CD4-positive, CD25-positive, alpha-beta regulatory T cell (primary cell): ENCODE measurements around the gene ABHD16A. TPM values are rescaled to one million over a fixed set of nuclear protein-coding genes. Genes with fewer than 3 reads are reported as not detected.

Experiments
- ATAC-seq, 2 donors: fragments of 150-1000 bp; cut with Tn5 transposase; one replicate each; pipeline ENCODE4 v1.10.0; 2021; ENCODE audit warnings: low read depth in 2 of 2, moderate number of reproducible peaks in 2 of 2, moderate library complexity in 1 of 2
- DNase-seq, 3 donors: peaks; one replicate each; pipeline versions ENCODE4 v3.0.0 to v3.0.0-alpha.2; 2012 to 2022; ENCODE audit warnings: mixed read lengths in 1 of 3
- H3K27ac ChIP-seq: one replicate; pipeline ENCODE4 v1.7.0; 2013; ENCODE audit warnings: mild to moderate bottlenecking, low read length; ENCODE audit not compliant: insufficient read depth, poor library complexity, severe bottlenecking
- H3K27me3 ChIP-seq: one replicate; pipeline ENCODE4 v1.7.0; 2013; ENCODE audit warnings: low read length; ENCODE audit not compliant: control insufficient read depth, insufficient read depth
- H3K36me3 ChIP-seq: one replicate; pipeline ENCODE4 v1.7.0; 2013; ENCODE audit warnings: mild to moderate bottlenecking, low read length, moderate library complexity; ENCODE audit not compliant: control insufficient read depth, insufficient read depth
- H3K4me1 ChIP-seq: 2 replicates; pipeline ENCODE4 v1.7.0; 2013; ENCODE audit warnings: mild to moderate bottlenecking, low read length; ENCODE audit not compliant: insufficient read depth, control insufficient read depth, poor library complexity, severe bottlenecking
- H3K4me3 ChIP-seq: one replicate; pipeline ENCODE4 v1.7.0; 2013; ENCODE audit warnings: low read depth, mild to moderate bottlenecking, low read length, moderate library complexity
- H3K9me3 ChIP-seq, 2 experiments: 1 replicate in 1 of 2; 2 replicates in 1 of 2; pipeline ENCODE4 v1.7.0; 2013; ENCODE audit warnings: low read length in 2 of 2, mild to moderate bottlenecking in 1 of 2, moderate library complexity in 1 of 2; ENCODE audit not compliant: control insufficient read depth in 2 of 2
- H3K27ac Mint-ChIP-seq, 3 donors: one replicate each; pipeline ENCODE4 v1.8.0; 2020 to 2022; ENCODE audit warnings: mild to moderate bottlenecking in 3 of 3, mixed read lengths in 3 of 3, moderate library complexity in 2 of 3
- H3K27me3 Mint-ChIP-seq: one replicate; pipeline ENCODE4 v1.8.0; 2022; ENCODE audit warnings: mild to moderate bottlenecking, mixed read lengths
- H3K36me3 Mint-ChIP-seq: one replicate; pipeline ENCODE4 v1.8.0; 2020; ENCODE audit warnings: mixed read lengths
- H3K4me1 Mint-ChIP-seq, 4 donors: one replicate each; pipeline ENCODE4 v1.8.0; 2020 to 2022; ENCODE audit warnings: mixed read lengths in 4 of 4, mild to moderate bottlenecking in 1 of 4
- H3K4me3 Mint-ChIP-seq, 4 donors: one replicate each; pipeline ENCODE4 v1.8.0; 2020 to 2022; ENCODE audit warnings: mild to moderate bottlenecking in 4 of 4, mixed read lengths in 4 of 4, moderate library complexity in 3 of 4
- H3K9me3 Mint-ChIP-seq, 7 donors: one replicate each; pipeline ENCODE4 v1.8.0; 2020 to 2022; ENCODE audit warnings: mixed read lengths in 7 of 7, mild to moderate bottlenecking in 3 of 7, moderate library complexity in 2 of 7
- polyA plus RNA-seq, 4 donors: library from polyadenylated mRNA; unstranded; fragments of 300-500 nt; fragmentation: Illumina TruSeq; gene quantifications; one replicate each; pipeline ENCODE4 v1.2.3, GENCODE V29; 2021
- total RNA-seq: library from RNA; stranded (reverse); gene quantifications from one replicate; pipeline ENCODE4 v1.2.3, GENCODE V29; 2022

The ABHD16A gene
- total and polyA plus RNA-seq, 5 donors from 2014 or later: 33.4 to 78.4 (median 36.6) TPM

GRCh38 chr6:31734821-31735406, 31.8 kb upstream of the ABHD16A start:
- Histone ChIP-seq H3K27me3 (no peaks in the 10 kb centered on the region), H3K4me3 (peak overlapping the region; percentile 93), H3K36me3 (peaks cover 35% of the 10 kb centered on the region), H3K27ac (peak overlapping the region; percentile 91), H3K9me3 (no peaks in the 10 kb centered on the region), H3K4me1 (peaks cover 62% of the 10 kb centered on the region)
- peak overlapping the region; percentile 97 to 99 (median 98) for H3K4me3 Mint-ChIP-seq
- H3K9me3 Mint-ChIP-seq: no peaks in the 10 kb centered on the region
- H3K27me3 Mint-ChIP-seq: no peaks in the 10 kb centered on the region
- peaks cover 18% of the 10 kb centered on the region for H3K36me3 Mint-ChIP-seq
- peak; percentile 52 to 66 for ATAC-seq
- H3K27ac Mint-ChIP-seq: peak overlapping the region; percentile 89 to 95 (median 94)
- H3K4me1 Mint-ChIP-seq: peaks cover 18 to 89% (median 53%) of the 10 kb centered on the region in 4 donors
- DNase-seq: peak; percentile 35 to 76 (median 56)

GRCh38 chr6:31734247-31734820, 31.2 kb upstream of the ABHD16A start:
- Mint-ChIP-seq H3K9me3 (no peaks in the 10 kb centered on the region), H3K4me3 (peak overlapping the region; percentile 97 to 99 (median 98)), H3K36me3 (peaks cover 18% of the 10 kb centered on the region), H3K27ac (peak overlapping the region; percentile 89 to 95 (median 94)), H3K27me3 (no peaks in the 10 kb centered on the region), H3K4me1 (peaks cover 14 to 85% (median 49%) of the 10 kb centered on the region in 4 donors)
- peaks cover 64% of the 10 kb centered on the region for H3K4me1 ChIP-seq
- peaks cover 35% of the 10 kb centered on the region for H3K36me3 ChIP-seq
- no peak for ATAC-seq
- peak overlapping the region; percentile 93 for H3K4me3 ChIP-seq
- no peaks in the 10 kb centered on the region for H3K9me3 ChIP-seq
- no peaks in the 10 kb centered on the region for H3K27me3 ChIP-seq
- peak overlapping the region; percentile 91 for H3K27ac ChIP-seq
- DNase-seq: no peak

- peak overlapping the region; percentile 97 to 99 (median 98) for H3K4me3 Mint-ChIP-seq
- DNase-seq (no peak), ATAC-seq (no peak)
- peaks cover 35% of the 10 kb centered on the region for H3K36me3 ChIP-seq
- H3K27ac ChIP-seq: peak overlapping the region; percentile 91
- H3K27me3 ChIP-seq: no peaks in the 10 kb centered on the region
- H3K4me1 Mint-ChIP-seq: peaks cover 12 to 83% (median 46%) of the 10 kb centered on the region in 4 donors
- H3K27me3 Mint-ChIP-seq: no peaks in the 10 kb centered on the region
- no peaks in the 10 kb centered on the region for H3K9me3 Mint-ChIP-seq
- H3K4me1 ChIP-seq: peaks cover 64% of the 10 kb centered on the region
- H3K9me3 ChIP-seq: no peaks in the 10 kb centered on the region
- H3K36me3 Mint-ChIP-seq: peaks cover 18% of the 10 kb centered on the region
- peak overlapping the region; percentile 93 for H3K4me3 ChIP-seq
- peak overlapping the region; percentile 66 to 89 (median 74) for H3K27ac Mint-ChIP-seq
These were observed 30.6 kb upstream of the ABHD16A start for GRCh38 chr6:31733734-31734133.

GRCh38 chr6:31732029-31732428, 28.9 kb upstream of the ABHD16A start:
- Histone ChIP-seq H3K36me3 (peaks cover 35% of the 10 kb centered on the region), H3K27me3 (no peaks in the 10 kb centered on the region), H3K27ac (peak overlapping the region; percentile 23), H3K4me1 (peaks cover 53% of the 10 kb centered on the region), H3K4me3 (no peak overlapping the region), H3K9me3 (no peaks in the 10 kb centered on the region)
- Mint-ChIP-seq H3K4me1 (peaks cover 0 to 78% (median 30%) of the 10 kb centered on the region in 4 donors), H3K27me3 (no peaks in the 10 kb centered on the region), H3K9me3 (no peaks in the 10 kb centered on the region), H3K27ac (peak overlapping the region in 2 of 3 donors; percentile 17 to 31), H3K4me3 (peak overlapping the region; percentile 7 to 88 (median 52)), H3K36me3 (peaks cover 18% of the 10 kb centered on the region)
- no peak for DNase-seq
- ATAC-seq: no peak

GRCh38 chr6:31730631-31731086, 27.5 kb upstream of the ABHD16A start:
- peaks cover 35% of the 10 kb centered on the region for H3K36me3 ChIP-seq
- H3K9me3 ChIP-seq: no peaks in the 10 kb centered on the region
- H3K27ac ChIP-seq: peak overlapping the region; percentile 71
- ATAC-seq: no peak
- H3K27me3 Mint-ChIP-seq: no peaks in the 10 kb centered on the region
- peaks cover 0 to 1% (median 0%) of the 10 kb centered on the region in 7 donors for H3K9me3 Mint-ChIP-seq
- H3K4me3 Mint-ChIP-seq: peak overlapping the region; percentile 81 to 98 (median 96)
- peak overlapping the region in 2 of 3 donors; percentile 90 to 92 for H3K27ac Mint-ChIP-seq
- H3K4me3 ChIP-seq: no peak overlapping the region
- peaks cover 0 to 71% (median 30%) of the 10 kb centered on the region in 4 donors for H3K4me1 Mint-ChIP-seq
- peaks cover 40% of the 10 kb centered on the region for H3K4me1 ChIP-seq
- peaks cover 19% of the 10 kb centered on the region for H3K36me3 Mint-ChIP-seq
- no peak for DNase-seq
- no peaks in the 10 kb centered on the region for H3K27me3 ChIP-seq

GRCh38 chr6:31729979-31730630, 27.0 kb upstream of the ABHD16A start:
- H3K9me3 ChIP-seq: no peaks in the 10 kb centered on the region
- Mint-ChIP-seq H3K27me3 (no peaks in the 10 kb centered on the region), H3K27ac (peak overlapping the region; percentile 90 to 92 (median 91)), H3K4me3 (peak overlapping the region; percentile 81 to 98 (median 96)), H3K36me3 (peaks cover 21% of the 10 kb centered on the region), H3K9me3 (peaks cover 0 to 1% (median 0%) of the 10 kb centered on the region in 7 donors), H3K4me1 (peaks cover 0 to 66% (median 28%) of the 10 kb centered on the region in 4 donors)
- peak overlapping the region; percentile 71 for H3K27ac ChIP-seq
- peaks cover 37% of the 10 kb centered on the region for H3K4me1 ChIP-seq
- ATAC-seq: peak; percentile 32 to 36
- H3K36me3 ChIP-seq: peaks cover 35% of the 10 kb centered on the region
- DNase-seq: peak; percentile 65 to 72 (median 67)
- peak overlapping the region; percentile 79 for H3K4me3 ChIP-seq
- no peaks in the 10 kb centered on the region for H3K27me3 ChIP-seq

GRCh38 chr6:31729515-31729978, 26.4 kb upstream of the ABHD16A start:
- no peaks in the 10 kb centered on the region for H3K27me3 Mint-ChIP-seq
- peaks cover 0 to 60% (median 26%) of the 10 kb centered on the region in 4 donors for H3K4me1 Mint-ChIP-seq
- peaks cover 0 to 1% (median 0%) of the 10 kb centered on the region in 7 donors for H3K9me3 Mint-ChIP-seq
- no peaks in the 10 kb centered on the region for H3K9me3 ChIP-seq
- peak overlapping the region; percentile 71 for H3K27ac ChIP-seq
- H3K36me3 ChIP-seq: peaks cover 35% of the 10 kb centered on the region
- H3K27ac Mint-ChIP-seq: peak overlapping the region; percentile 82 to 90 (median 89)
- peak overlapping the region; percentile 79 for H3K4me3 ChIP-seq
- H3K4me3 Mint-ChIP-seq: peak overlapping the region; percentile 81 to 98 (median 96)
- ATAC-seq (peak; percentile 70), DNase-seq (peak; percentile 75 to 85 (median 79))
- H3K27me3 ChIP-seq: no peaks in the 10 kb centered on the region
- peaks cover 21% of the 10 kb centered on the region for H3K36me3 Mint-ChIP-seq
- H3K4me1 ChIP-seq: peaks cover 31% of the 10 kb centered on the region
